GM15510 (cell line): ENCODE results near the gene UNC5B.

Experiments
- POLR2A ChIP-seq: IDR thresholded peaks from 3 replicates; pipeline ENCODE4 v1.6.1; 2011; ENCODE audit warnings: borderline replicate concordance; ENCODE audit not compliant: insufficient read length; ENCODE audit errors: extremely low read depth

The UNC5B gene

GRCh38 chr10:71216363-71216695 is 4.0 kb downstream of the UNC5B start:
- TF ChIP-seq POLR2A: no peak

DNA sequence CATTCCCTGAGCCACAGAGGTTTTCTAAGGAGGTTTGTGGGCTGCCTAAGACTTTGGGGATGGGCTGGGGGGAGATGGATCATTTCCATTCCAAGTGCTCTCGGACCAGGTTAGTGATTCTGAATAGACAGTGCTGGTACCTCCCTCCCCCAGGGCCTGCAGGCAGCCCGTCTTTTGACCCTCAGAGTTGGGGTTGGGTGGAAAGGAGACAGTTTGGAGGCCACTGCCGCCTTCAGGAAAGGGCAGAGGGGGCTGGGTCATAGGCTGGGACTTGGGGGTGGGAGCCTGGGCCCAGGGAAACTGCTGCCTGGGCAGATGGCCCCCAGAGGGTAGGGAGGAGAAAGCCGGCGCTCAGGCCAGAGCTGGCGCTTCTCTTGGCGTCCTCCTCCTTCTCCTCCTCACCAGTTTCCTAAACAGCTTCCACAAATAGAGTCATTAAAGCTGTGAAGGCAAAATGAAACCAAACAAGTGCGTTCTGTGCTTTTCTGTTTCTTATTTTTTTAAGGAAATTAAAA is 4.4 kb downstream of the UNC5B start:
- no peak for TF ChIP-seq POLR2A

GRCh38 chr10:71217266-71218045 is 5.1 kb downstream of the UNC5B start:
- no peak for TF ChIP-seq POLR2A

DNA sequence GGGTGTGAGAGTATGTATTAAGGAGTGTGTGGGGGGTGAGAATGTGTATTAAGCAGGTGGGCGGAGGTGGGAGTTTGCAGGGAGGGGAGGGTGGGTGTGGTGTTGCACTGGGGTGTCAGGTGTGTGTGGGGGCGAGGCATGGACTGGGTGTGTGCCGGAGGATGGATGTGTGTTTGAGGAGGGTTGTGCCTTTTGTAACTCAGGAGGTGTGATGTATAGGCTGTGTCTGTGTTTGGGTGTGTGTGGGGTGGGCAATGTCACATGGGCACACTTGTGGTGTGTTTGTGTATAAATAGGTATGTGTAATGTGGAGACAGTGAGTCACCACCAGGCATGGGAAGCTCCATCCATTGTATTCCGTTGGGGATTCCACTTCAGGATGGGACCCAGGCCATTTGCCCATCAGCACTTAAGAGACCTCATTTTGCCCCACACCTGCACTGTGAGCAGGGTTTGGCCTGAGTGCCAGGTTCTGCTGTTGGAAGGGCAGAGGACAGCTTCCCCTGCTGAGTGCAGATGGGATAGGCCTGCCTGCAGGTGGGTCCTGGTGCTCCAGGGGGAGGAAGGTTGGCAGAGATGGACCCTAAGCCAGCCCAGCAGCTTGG is 5.8 kb downstream of the UNC5B start:
- TF ChIP-seq POLR2A: no peak

DNA sequence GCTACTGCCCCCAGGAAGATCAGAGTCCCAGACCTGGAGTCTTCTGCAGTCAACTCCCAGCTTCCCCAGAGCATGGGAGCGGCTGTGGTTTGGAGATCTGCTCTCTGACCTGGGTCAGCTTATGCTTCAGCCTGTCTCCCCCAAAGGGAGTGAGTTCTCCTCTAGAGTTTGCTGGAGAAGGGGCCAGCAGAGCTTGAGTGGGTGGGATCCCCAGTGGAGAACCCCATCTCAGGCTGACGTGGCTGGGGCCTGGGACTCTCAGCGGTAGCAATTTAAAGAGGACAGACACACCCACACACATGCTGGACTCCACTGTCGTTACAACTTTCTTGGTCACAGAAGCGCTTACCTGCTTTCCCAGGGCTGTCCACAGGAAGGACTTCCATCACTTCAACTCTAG is 6.3 kb downstream of the UNC5B start:
- no peak for TF ChIP-seq POLR2A

DNA sequence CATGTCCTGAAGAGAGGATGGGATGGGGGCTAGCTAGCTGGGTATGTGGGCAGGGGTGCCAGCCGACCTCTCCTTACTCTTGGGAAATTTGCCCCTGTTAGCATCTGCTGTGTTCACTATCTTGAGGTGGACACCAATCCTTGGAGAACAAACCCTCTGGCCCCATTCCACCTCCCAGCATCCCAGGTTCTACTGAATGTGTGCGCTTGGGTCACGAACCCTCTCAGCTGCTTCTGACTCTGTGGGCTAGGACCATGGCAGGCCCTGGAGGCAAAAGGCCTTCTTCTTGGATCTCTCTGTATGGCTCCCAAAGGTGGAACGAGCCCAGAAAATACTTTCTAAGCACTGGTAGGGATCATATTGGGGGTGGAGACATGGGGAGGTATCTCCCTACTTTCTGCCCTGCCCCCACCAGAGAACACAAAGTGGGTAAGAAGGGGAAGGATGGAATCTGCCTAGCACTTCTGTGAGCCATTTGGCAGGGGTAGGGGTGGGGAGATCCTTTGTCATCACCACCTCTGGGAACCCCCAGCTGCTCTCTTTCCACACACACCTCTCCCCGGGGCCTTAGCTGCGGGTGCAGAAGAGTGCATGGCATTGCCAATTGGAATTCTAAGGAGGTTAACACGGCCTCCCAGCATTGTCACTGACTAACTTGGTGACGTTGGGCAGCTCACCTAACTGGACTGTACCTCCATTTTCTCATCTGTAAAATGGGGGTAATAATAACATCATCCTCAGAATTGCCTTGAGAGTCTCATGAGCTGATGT is 7.7 kb downstream of the UNC5B start:
- no peak for TF ChIP-seq POLR2A

DNA sequence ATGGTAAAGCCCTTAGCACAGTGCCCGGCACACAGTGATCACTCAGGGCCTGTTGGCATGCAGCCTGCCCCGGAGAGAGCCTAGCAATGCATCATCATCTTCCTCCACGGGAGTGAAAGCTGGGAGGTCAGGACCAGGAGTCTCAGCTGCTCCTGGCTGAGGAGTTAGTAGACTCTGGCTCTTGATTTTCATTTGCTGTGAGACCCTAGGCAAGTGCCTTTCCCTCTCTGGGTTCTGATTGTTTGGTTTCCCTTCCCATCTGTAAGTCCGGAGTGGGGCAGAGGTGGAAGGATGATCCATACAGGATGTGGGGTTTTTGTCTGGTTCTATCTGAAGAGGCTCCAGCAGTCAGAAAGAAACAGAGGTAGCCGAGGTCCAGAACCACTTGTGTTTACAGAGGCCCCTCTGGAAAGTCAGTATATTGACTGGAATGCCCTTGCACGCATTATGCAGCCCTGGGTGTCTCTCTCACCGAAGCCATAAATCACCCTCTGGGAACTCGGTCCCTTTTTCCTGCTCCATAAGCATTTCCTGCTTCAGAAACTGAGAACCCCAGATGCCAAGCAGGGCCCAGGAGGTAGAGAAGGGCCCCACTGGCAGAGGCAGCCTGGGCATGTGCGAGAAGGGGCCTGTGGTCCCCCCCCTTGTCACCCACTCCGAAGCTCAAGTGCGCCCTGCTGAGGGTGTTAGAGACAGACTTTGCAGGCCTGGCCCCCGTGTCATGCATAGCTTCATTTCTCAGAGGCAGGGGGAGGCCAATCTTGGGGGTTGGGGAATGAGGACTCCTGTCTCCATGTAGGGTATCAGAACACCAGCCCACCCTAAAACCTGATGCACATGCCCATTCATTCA is 8.5 kb downstream of the UNC5B start:
- no peak for TF ChIP-seq POLR2A

GRCh38 chr10:71221586-71222202 is 9.3 kb downstream of the UNC5B start:
- no peak for TF ChIP-seq POLR2A

- TF ChIP-seq POLR2A: no peak
These were observed 10.4 kb downstream of the UNC5B start for GRCh38 chr10:71222601-71223346.

GRCh38 chr10:71223347-71224058 is 11.1 kb downstream of the UNC5B start:
- no peak for TF ChIP-seq POLR2A

DNA sequence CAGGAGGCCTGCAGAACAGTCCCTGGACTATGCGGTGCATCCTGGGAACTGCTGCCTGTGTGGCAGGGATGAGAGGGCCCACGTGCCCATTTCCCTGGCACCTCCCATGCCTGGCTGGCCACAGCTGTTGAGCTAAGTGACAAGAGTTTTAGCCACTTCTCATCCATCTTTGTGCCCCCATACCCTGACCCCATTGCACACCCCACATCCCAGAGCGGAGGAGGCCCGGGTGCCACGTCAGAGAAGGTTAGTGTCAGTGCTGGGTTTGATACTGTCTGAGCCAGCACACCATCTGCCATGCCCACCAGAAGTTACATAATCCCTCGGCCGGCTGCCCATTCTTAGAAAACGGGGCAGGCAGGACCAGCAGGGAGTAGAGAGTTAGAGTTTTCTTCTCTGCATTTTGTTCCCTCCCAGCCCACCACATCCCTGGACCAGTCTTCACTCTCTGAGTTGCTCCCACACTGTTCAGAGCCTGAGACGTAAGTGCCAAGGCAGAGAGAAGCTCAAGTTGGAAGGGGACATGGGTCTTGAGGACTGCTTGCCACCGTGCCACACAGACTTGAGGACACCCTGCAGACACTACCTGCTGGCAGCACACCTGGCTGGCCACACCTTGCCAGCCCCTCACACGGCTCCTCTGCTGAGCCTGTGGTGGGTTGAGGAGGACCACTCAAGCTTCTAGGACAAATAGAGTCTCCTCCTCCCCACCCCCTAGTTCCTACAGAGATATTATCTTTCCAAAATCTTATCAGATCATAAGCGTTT is 13.1 kb downstream of the UNC5B start:
- TF ChIP-seq POLR2A: no peak
